Mucosa of gallbladder (tissue), 1 donor: ENCODE results near the gene AURKB. TPM values are rescaled to one million over a fixed set of nuclear protein-coding genes. Genes with fewer than 3 reads are reported as not detected.
"Not testable (repeated sequence)": the region's sequence is repeated elsewhere in the genome, so short reads cannot be mapped to it uniquely, and the experiment has no call there.

Experiments used
- DNase-seq: peaks from one replicate; pipeline ENCODE4 v3.0.0-alpha.2; 2020; ENCODE audit warnings: low spot score
- total RNA-seq: library from RNA; stranded (reverse); gene quantifications from one replicate; pipeline ENCODE4 v1.2.1, GENCODE V29; 2021
- donor health status: DM: no; HTN: no; CAD: no.

Gene AURKB
- total RNA-seq, 1 donor from 2014 or later: 1.9 TPM

DNA sequence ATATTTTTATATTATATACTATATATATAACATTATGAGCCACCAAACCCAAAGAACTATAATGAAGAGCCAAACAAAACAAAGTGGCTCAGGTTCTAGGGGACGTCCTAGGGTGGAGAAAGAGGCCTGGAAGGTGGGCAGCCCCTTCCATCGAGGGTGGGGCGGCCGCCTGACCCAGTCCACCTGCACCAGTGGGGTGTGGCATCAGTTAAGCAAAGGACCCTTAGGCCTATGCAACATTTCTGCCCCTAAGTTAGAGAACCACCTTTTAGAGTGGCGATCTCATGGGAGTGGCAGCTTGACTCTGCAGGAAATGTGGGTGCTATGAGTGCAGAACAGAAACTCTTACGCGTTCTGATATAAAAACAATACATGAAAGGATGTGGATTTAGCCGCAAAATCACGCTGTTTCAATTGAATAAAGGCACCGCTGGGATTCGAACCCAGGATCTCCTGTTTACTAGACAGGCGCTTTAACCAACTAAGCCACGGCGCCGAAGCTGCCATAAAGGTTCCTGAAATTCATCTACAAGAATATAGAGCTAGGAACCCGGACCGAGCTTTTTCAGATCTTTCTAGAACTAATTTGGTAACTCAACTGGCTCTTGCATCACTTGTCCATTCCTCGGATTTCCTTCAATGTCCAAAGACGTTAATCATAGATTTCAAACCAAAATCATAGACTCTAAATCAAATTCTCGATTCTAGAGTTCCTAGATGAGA lies 15.6 kb upstream of the AURKB start:
- peak; percentile 62 for DNase-seq

DNA sequence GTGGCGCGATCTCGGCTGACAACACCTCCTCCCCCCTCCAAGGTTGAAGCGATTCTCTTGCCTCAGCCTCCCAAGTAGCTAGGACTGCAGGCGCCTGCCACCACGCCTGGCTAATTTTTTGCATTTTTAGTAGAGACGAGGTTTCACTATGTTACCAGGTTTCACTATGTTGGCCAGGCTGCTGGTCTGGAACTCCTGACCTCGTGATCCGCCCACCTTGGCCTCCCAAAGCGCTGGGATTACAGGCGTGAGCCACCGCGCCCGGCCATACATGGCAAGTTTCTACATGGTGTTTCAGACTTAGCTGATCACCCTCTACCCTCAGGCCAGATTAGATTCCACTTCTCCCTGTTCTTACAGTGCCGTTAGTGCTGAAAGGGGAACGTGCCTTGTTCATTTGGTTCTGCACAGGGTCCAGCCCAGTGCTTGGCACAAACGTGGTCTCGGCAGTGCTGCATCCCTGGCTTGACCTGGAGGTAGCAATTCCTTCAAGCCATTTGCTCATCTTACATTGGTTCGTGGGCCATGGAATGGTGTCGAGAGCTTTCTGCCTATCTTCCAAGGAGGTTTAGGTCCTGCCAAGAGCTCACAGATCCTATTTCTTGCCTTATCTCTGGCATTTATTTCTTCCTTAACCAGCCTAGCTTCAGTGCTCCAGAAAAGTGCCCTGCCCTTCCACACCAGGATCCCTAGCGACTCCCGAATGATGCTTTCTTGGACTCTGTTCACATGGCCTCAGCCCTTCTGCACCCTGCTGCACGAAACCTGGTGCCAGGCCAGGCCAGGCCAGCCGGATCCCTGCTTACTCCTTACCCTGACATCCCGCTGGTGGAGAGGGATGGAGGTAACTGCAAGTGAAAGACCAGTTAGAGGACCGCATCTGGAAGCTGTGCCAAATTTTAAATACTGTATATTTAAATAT lies 14.8 kb upstream of the AURKB start:
- no peak for DNase-seq

DNA sequence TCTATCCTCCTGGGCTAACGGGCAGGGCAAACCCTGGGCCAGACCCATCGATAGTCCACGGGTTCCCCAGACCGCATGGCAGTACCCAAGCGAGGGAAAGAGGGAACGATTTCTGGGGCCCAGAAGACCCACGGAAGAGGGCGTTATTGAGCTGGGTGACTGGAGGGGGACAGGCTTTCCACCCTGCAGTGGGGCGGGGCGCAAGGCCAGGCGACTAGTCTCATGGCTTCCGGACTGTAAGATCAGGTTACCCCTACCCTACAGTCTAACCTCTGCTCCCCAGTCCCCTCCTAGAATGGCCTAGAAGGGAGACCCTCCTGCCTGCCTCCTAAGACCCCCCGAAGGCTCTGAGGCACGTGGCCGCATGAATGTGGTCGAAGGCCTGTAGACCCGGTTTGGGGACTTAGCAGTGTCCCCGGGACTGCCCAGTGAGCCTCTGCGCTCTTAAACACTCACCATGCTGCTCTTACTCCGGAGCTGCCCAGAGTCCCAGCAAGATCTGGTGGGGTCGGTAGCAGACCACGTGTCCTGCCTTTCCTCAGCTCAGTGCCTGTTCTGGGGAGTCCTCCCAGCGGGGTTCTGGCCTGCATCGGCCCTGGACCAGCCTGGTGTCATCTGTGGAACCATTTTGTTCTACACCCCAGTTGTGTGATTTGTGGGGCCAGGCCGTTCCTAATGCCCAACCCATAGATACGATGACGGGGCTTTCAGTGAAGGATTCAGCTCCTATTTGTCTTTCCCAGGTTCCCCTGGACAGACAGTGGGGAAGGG lies 13.2 kb upstream of the AURKB start:
- DNase-seq: peak; percentile 47

DNA sequence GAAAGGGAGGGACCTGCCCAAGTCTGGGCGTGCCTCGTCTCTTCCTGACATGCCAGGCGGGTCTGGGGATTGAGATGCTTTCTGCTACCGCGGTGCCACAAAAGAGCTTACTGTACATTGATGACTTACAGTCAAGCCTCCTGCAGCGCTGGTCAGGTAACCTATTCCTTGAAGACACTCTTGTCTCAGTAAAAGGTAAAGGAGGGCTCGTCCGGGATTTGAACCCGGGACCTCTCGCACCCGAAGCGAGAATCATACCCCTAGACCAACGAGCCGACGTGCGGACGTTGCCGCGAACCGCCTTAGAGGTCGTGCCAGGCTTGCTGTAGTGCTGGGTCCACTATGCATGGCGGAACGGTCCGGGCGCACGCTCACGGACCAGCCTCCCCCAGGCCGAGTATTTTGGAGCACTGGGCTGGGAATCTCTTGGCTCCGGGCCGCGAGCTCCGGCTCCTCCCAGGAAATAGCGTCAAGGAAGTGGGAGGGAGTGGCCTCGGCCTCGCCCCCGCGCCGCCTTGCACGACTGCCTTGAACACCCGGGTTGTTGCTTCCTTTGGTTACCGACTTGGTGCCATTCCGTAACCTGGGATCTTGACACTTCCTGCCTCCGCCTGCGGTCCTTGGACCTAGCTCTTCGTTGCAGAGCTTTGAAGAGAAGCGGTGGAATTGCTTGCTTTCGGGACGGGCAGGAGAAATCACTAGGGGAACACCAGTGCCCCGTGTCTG lies 12.4 kb upstream of the AURKB start:
- peak; percentile 94 for DNase-seq

DNA sequence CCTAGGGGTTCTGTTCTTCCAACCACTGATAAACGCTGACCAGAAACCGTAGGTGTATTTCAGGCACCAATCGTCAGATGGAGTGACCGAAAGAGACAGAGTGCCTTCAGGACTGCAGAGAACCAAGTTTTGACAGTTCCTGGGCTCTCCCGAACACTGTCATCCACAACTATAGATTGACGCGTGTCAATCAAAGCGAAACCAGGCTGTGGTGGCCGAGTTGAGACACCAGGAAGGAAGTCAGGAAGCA lies 11.9 kb upstream of the AURKB start:
- no peak for DNase-seq

DNA sequence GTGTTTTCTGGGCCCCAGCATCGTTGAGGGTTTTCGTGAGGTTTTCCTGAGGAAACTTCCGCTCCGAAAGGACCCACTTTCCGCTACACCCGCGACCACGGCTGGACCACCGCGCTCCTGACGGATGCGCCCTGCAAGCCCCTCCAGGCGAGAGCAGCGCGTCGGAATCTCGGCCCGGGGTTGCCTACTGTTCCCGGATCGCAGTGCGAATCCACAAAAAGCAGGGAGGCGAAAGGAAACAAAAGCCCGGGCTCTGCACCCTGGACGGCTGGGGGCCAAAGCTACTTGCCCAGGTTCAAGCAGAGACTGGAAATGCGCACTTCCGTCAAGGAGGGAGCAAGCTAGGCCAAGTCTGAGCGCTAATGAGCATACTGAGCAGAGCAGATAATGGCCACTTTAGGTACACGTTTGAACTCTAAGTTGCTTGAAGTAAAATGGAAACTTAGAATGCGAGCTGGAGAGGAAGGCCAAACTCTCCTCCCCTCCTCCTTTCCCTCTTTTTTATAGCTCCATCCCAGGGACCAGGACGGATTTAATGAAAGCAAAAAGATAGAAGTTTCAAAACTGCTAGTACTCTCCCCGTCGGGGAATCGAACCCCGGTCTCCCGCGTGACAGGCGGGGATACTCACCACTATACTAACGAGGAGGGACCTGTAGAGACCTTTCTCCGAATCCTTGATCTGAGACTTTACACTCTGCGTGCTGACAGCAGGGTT lies 11.4 kb upstream of the AURKB start:
- DNase-seq: peak; percentile 95

DNA sequence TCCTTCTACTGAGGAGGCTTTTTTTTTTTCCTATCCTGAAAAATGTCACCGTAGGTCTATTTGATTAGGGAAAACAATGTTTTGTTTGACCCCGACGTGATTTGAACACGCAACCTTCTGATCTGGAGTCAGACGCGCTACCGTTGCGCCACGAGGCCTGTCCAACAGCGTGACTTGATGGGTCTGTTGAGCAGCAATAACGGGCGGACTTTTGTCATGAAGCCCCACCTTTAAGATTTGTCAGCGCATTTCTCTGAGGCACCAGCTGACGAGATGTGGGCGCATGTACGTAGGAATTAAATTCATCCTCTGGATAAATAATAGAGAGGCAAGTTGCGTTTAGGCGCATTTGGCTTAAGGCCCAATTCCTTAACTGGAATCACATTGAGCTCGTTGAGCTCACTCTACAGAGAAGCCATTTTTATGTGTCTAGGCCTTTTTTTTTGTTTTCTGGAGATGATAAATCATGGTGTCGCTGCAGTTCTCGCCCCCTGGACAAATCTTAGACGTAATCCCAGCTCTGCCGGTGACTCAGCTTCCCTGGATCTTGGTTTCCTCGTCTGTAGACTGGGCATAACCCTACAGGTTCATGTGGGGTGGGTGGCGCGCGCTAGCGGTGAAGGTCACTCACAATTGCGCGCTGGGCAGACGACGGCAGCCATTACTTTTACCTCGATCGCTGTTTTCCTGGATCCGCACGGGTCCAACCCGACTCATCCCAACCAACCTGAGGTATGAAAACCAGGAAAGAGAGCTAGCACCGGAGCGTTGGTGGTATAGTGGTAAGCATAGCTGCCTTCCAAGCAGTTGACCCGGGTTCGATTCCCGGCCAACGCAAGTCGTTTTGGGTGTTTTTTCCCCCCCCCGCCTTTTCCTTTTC lies 10.6 kb upstream of the AURKB start:
- DNase-seq: peak; percentile 95

DNA sequence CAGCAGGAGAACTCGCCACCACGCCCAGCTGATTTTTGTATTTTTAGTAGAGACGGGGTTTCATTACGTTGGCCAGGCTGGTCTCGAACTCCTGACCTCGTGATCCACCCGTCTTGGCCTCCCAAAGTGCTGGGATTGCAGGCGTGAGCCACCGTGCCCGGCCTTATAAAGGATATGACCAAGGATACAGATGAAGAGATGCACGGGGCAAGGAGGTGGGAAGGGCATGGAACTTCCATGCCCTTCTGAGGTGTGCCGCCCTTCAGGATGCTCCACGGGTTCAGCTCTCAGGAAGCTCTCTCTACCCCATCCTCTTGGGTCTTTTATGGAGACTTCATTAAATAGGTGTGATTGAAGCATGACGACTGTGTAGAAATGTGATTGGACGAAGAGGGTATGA lies 3.6 kb upstream of the AURKB start:
- not testable (repeated sequence) for DNase-seq

DNA sequence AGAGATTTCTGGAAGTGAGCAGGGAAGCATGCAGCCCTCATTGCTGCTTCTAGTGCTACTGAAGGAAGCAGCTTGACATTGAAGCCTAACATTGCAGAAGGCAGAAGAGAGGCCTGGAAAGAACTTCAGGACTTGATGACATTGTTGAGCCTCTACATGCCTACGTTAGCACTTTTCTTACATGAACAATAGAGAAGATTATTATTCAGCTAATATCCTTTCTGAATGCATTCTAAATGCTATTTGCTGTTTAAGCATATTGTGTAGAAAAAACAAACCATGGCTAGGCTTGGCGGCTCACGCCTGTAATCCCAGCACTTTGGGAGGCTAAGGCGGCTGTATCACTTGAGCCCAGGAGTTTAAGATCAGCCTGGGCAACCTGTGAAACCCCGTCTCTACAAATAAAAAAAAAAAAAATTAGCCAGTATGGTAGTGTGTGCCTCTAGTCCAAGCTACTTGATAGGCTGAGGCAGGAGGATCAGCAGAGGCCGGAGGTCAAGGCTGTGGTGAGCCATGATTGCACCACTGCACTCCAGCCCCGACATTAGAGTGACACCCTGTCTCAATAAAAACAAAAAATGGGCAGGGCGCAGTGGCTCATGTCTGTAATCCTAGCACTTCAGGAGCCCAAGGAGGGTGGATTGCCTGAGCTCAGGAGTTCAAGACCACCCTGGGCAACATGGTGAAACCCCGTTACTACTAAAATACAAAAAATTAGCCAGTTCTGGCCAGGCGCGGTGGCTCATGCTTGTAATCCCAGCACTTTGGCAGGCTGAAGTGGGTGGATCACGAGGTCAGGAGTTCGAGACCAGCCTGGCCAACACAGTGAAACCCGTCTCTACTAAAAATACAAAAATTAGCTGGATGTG lies 2.2 kb upstream of the AURKB start:
- no peak for DNase-seq

DNA sequence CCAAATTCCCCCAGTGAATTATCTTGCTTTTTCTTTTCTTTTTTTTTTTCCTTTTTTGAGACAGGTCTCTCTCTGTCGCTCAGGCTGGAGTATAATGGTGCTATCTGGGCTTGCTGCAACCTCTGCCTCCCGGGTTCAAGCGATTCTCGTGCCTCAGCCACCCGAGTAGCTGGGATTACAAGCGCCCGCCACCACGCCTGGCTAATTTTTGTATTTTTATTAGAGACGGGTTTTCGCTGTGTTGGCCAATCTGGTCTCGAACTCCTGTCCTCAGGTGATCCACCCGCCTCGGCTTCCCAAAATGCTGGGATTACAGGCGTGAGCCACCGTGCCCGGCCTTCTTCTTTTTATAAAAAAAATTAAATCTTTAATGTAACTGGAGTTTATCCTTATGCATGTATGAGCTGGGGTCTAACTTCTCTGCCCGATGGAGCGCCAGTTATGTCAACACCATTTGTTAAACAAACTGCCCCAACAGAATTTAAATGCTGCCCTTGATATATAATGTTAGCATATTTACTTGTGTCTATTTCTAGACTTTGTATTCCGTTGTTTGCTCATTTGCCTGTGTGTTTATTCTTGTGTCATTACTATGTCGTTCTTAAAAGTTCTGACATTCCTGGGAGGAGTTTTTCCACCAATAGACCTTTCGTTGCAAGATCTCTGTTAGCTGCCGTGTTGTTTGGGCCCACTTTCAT lies 535 bp upstream of the AURKB start:
- no peak for DNase-seq

DNA sequence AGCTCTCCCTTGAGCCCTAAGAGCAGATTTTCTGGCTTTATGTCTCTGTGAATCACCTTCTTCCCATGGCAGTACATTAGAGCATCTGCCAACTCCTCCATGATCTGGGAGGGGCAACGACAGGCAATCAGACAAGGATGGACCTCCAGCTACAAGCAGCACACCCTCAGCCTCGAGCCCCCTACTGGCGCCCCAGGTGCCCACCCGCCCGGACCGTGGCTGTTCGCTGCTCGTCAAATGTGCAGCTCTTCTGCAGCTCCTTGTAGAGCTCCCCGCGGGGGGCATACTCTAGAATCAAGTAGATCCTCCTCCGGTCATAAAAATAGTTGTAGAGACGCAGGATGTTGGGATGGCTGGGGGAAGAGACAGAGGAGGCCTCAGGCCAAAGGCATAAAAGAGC lies 3.8 kb downstream of the AURKB start:
- DNase-seq: no peak

DNA sequence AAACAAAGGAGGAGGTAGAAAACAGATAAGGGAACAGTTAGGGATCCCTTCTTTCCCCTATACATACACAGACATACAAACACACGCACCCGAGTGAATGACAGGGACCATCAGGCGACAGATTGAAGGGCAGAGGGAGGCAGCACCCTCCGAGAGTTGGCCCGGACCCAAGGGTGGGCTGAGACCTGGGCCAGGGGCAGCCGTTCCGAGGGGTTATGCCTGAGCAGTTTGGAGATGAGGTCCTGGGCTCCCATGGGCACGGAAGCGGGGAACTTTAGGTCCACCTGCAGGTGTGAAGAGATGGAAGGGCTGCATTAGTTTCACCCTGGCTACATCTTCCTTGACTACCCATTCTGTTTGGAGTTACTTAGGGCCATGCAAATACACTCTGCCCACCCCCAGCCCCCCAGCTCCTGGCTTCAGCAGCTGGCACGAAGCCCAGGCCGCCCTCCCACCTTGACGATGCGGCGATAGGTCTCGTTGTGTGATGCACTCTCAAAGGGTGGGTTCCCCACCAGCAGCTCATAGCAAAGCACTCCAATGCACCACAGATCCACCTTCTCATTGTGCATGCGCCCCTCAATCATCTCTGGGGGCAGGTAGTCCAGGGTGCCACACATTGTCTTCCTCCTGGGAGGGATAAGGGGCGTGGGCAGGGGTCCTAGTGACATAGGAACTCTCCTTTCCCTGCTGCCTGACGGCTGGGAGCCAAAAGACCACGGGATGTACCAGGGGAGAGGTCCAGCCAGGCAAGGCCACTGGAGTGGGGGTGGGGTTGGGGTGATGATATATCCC lies 5.4 kb downstream of the AURKB start:
- DNase-seq: no peak

DNA sequence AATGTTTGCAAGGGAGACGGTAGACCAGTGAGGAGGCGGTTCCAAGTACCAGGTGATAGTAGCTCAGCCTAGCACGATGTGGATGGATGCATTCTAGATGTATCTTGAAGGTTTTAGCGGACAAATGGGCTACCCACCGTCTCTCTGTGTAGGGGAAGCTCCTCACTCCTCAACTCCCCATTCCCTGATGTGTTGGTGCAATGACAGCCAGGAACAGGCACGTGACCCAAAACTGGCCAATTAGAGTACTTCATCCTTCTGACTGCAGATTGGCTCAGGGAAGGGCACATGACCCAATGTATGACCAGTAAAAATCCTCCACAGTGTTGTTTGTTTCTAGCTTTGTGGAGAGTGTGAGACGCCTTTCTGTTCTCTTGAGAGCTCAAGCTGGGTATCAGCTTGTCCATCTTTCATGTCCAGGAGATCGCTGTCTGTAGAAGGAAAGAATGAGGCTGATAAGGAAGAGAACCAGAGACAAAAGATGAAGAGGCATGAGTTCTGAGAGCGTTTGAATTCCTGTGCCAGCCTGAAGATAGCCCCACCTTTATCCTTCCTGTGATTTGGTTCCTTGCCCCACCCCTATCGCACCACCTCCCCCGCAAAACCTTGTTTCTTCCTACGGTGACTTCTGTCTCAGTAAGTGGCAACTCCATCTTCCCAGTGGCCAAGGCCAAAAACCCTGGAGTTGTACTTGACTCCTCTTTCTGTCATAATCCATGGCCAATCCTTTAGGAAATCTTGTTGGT lies 18.1 kb downstream of the AURKB start:
- DNase-seq: peak; percentile 94

DNA sequence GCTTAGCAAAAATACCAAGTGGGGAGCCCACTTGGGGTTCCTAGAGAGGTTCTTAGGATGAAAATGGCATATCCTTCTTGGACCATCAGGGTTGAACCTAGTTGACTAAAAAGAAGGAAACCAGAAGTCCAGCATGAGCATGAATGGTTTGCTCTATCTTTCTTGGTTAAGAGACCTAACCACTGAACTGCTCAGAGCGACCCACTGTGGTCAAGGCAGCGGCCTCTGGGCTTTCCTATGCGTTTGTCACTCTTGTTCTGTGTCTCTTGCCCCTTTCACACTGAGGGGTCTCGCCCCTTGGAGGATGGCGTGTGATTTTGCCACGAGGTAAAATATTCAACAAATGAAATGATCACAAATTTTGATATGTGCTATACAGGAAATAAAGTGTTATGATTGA lies 19.9 kb downstream of the AURKB start:
- DNase-seq: no peak

DNA sequence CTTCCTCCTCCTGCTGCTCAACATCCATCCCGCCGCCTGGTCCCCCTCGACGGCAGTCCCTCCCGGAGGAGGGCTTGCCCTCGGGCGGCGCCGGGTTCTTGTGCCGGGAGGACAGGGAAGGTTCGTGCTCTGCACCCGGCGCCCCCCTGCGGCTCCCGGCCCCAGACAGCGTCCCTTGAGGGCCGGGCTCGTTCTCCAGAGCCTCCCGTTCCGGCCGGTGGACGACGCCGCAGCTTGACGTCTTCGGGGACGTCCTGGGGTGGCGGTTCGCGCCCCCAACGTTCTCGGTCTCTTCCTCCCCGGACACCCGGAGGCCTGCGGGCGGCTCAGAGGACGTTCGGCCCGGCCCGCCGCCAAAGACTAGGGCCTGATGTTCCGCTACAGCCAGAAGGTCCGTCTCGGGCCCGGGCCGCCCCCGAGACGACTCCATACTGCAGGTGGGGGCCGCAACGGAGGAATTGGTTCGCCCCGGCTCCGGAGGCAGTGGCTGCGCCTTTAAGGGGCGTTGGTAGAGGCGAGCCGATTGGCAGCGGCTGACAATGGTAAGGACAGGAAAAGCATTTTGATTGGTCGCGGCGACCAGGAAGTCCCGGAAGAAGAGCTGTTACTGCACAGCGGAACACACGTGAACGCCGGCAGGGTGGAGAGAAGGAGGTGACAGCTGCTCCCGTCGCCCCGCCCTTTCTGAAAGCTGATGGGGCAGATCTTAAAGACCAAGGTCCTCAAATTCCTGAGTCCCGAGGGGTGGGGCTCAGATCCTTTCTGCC lies 20.5 kb downstream of the AURKB start, which contains the start of gene BORCS6:
Gene BORCS6 (minus strand): TSS at position 470 of the 767 bp plus-strand sequence. CDS start 40 bp downstream, at position 430.
- DNase-seq: peak; percentile 98
